H1 (cell line): ENCODE measurements around the gene HLA-DOB. TPM values are rescaled to one million over a fixed set of nuclear protein-coding genes. Genes with fewer than 3 reads are reported as not detected.

Source experiments
- CTCF ChIA-PET: fragments of 300-600 bp; sonication (Branson Sonifier 250); formaldehyde crosslinking; loops from one replicate; lab custom pipeline; 2021; ENCODE audit not compliant: partially characterized antibody; lab: Charles Lee
- POLR2A ChIA-PET: fragments of 300-600 bp; sonication (Branson Sonifier 250); formaldehyde crosslinking; loops from one replicate; lab custom pipeline; 2021; ENCODE audit warnings: inconsistent platforms; ENCODE audit not compliant: partially characterized antibody; lab: Charles Lee
- DNase-seq, 2 experiments: peaks; one replicate each; pipeline versions ENCODE4 v3.0.0 to v3.0.0-alpha.2; 2010 to 2022; ENCODE audit warnings: low spot score in 2 of 2, low read depth in 1 of 2, mixed read lengths in 1 of 2
- FAIRE-seq: peaks from 2 replicates; lab custom pipeline; 2011; peaks lifted over from hg19 to GRCh38; lab: Jason Lieb, UNC
- H2AFZ ChIP-seq: 2 replicates; pipeline ENCODE4 v1.8.1; 2012; ENCODE audit warnings: low read length, inconsistent platforms
- H2AK5ac ChIP-seq: 2 replicates; pipeline ENCODE4 v1.6.1; 2013; ENCODE audit warnings: low read depth, low read length
- H2BK120ac ChIP-seq: replicated peaks from 2 replicates; pipeline ENCODE3; 2013; ENCODE audit warnings: low read depth, low read length, inconsistent platforms
- H2BK12ac ChIP-seq: 2 replicates; pipeline ENCODE4 v1.6.1; 2013; ENCODE audit warnings: low read depth, low read length
- H2BK15ac ChIP-seq: 2 replicates; pipeline ENCODE4 v1.6.1; 2013; ENCODE audit warnings: low read length
- H2BK20ac ChIP-seq: 2 replicates; pipeline ENCODE4 v1.6.1; 2013; ENCODE audit warnings: low read length
- H2BK5ac ChIP-seq: 2 replicates; pipeline ENCODE4 v1.6.1; 2013; ENCODE audit warnings: low read depth, low read length
- H3K14ac ChIP-seq: 2 replicates; pipeline ENCODE4 v1.6.1; 2013; ENCODE audit warnings: inconsistent platforms; ENCODE audit not compliant: insufficient read length
- H3K18ac ChIP-seq: 2 replicates; pipeline ENCODE4 v1.6.1; 2013; ENCODE audit warnings: low read length; ENCODE audit errors: extremely low read depth
- H3K23ac ChIP-seq: 2 replicates; pipeline ENCODE4 v1.6.1; 2013; ENCODE audit warnings: inconsistent platforms; ENCODE audit not compliant: insufficient read length
- H3K23me2 ChIP-seq: 2 replicates; pipeline ENCODE4 v1.6.1; 2013; ENCODE audit warnings: low read depth, low read length
- H3K27ac ChIP-seq: 2 replicates; pipeline ENCODE4 v1.6.1; 2011; ENCODE audit warnings: low read depth, low read length, inconsistent platforms
- H3K27me3 ChIP-seq, 4 experiments: replicated peaks in 1 of 4; 1 replicate in 1 of 4; 2 replicates in 3 of 4; pipeline versions ENCODE4 v1.6.1 to v1.8.1; 2011 to 2013; ENCODE audit warnings: low read length in 3 of 4, mild to moderate bottlenecking in 3 of 4, inconsistent platforms in 2 of 4, mixed read lengths in 2 of 4, moderate library complexity in 1 of 4; ENCODE audit not compliant: control insufficient read depth in 3 of 4, insufficient read depth in 3 of 4; ENCODE audit errors: extremely low read depth in 1 of 4
- H3K36me3 ChIP-seq, 4 experiments: 2 replicates each; pipeline versions ENCODE4 v1.6.1 to v1.8.1; 2011 to 2013; ENCODE audit warnings: mild to moderate bottlenecking in 4 of 4, low read length in 3 of 4, moderate library complexity in 2 of 4, control low read depth in 1 of 4, inconsistent platforms in 1 of 4; ENCODE audit not compliant: insufficient read depth in 4 of 4, control insufficient read depth in 2 of 4
- H3K4ac ChIP-seq: replicated peaks from 2 replicates; pipeline ENCODE3; 2013; ENCODE audit warnings: low read length, low read depth, mixed read lengths, inconsistent platforms; ENCODE audit not compliant: insufficient read length
- H3K4me1 ChIP-seq, 4 experiments: replicated peaks in 1 of 4; 1 replicate in 1 of 4; 2 replicates in 3 of 4; pipeline versions ENCODE4 v1.6.1 to v1.8.1; 2011 to 2013; ENCODE audit warnings: low read length in 3 of 4, inconsistent platforms in 2 of 4, mixed read lengths in 1 of 4; ENCODE audit not compliant: insufficient read depth in 4 of 4, control insufficient read depth in 3 of 4
- H3K4me2 ChIP-seq, 2 experiments: 2 replicates each; pipeline versions ENCODE4 v1.6.1 to v1.8.1; 2011 to 2013; ENCODE audit warnings: low read depth in 2 of 2, low read length in 2 of 2, control low read depth in 1 of 2, inconsistent platforms in 1 of 2, mild to moderate bottlenecking in 1 of 2; ENCODE audit not compliant: insufficient read depth in 1 of 2
- H3K4me3 ChIP-seq, 4 experiments: fragments of 200-600, 300-600 bp in 1 of 4; sonication (generic), shearing (Covaris generic), sonication (Bioruptor Twin) in 1 of 4; 2 replicates each; pipeline versions ENCODE4 v1.5.1 to v1.8.1; 2011 to 2016; ENCODE audit warnings: low read length in 4 of 4, low read depth in 3 of 4, control low read depth in 2 of 4, inconsistent platforms in 2 of 4, mild to moderate bottlenecking in 2 of 4, mixed read lengths in 1 of 4, moderate library complexity in 1 of 4; ENCODE audit not compliant: insufficient read depth in 2 of 4; ENCODE audit errors: extremely low read depth in 1 of 4
- H3K56ac ChIP-seq: replicated peaks from 2 replicates; pipeline ENCODE3; 2013; ENCODE audit warnings: low read depth, mild to moderate bottlenecking, mixed read lengths, low read length, inconsistent platforms; ENCODE audit not compliant: insufficient read length
- H3K79me1 ChIP-seq: 2 replicates; pipeline ENCODE4 v1.6.1; 2013; ENCODE audit warnings: low read depth, low read length, control low read depth
- H3K79me2 ChIP-seq, 2 experiments: 2 replicates each; pipeline versions ENCODE4 v1.6.1 to v1.8.1; 2012 to 2013; ENCODE audit warnings: low read length in 2 of 2, mild to moderate bottlenecking in 2 of 2, inconsistent platforms in 1 of 2; ENCODE audit not compliant: insufficient read depth in 2 of 2, control insufficient read depth in 1 of 2
- H3K9ac ChIP-seq, 4 experiments: replicated peaks in 1 of 4; 1 replicate in 1 of 4; 2 replicates in 3 of 4; pipeline versions ENCODE4 v1.6.1 to v1.8.1; 2011 to 2013; ENCODE audit warnings: low read depth in 3 of 4, low read length in 3 of 4, control low read depth in 2 of 4, mild to moderate bottlenecking in 2 of 4, moderate library complexity in 2 of 4, inconsistent platforms in 1 of 4; ENCODE audit errors: extremely low read depth in 1 of 4
- H3K9me3 ChIP-seq, 2 experiments: 2 replicates each; pipeline versions ENCODE4 v1.6.1 to v1.8.1; 2012 to 2013; ENCODE audit warnings: mild to moderate bottlenecking in 2 of 2, moderate library complexity in 2 of 2, control low read depth in 1 of 2, inconsistent platforms in 1 of 2, low read depth in 1 of 2, low read length in 1 of 2, mixed read lengths in 1 of 2; ENCODE audit not compliant: insufficient read depth in 2 of 2
- H4K20me1 ChIP-seq, 2 experiments: replicated peaks in 1 of 2; 2 replicates each; pipeline versions ENCODE3 to v1.8.1; 2011 to 2013; ENCODE audit warnings: inconsistent platforms in 2 of 2, low read length in 2 of 2, mild to moderate bottlenecking in 1 of 2; ENCODE audit not compliant: insufficient read depth in 2 of 2, control insufficient read depth in 1 of 2
- H4K5ac ChIP-seq: 2 replicates; pipeline ENCODE4 v1.6.1; 2013; ENCODE audit warnings: low read length, low read depth, mixed read lengths, inconsistent platforms; ENCODE audit not compliant: insufficient read length
- H4K8ac ChIP-seq: 2 replicates; pipeline ENCODE4 v1.8.0; 2013; ENCODE audit warnings: mild to moderate bottlenecking, moderate library complexity, low read length, inconsistent platforms; ENCODE audit not compliant: insufficient read depth; ENCODE audit errors: extremely low read depth
- H4K91ac ChIP-seq: replicated peaks from 2 replicates; pipeline ENCODE3; 2013; ENCODE audit warnings: low read length, mixed read lengths, inconsistent platforms; ENCODE audit not compliant: insufficient read length
- POLR2AphosphoS5 ChIP-seq: IDR thresholded peaks from 2 replicates; pipeline ENCODE4 v1.6.1; 2011; ENCODE audit warnings: low read depth, low read length
- POU5F1 ChIP-seq: IDR thresholded peaks from 2 replicates; pipeline ENCODE4 v1.6.1; 2011; ENCODE audit warnings: low read depth, mild to moderate bottlenecking, low read length, moderate library complexity
- SP1 ChIP-seq: IDR thresholded peaks from 2 replicates; pipeline ENCODE4 v1.6.1; 2011; ENCODE audit warnings: low read depth, low read length
- TCF12 ChIP-seq: IDR thresholded peaks from 2 replicates; pipeline ENCODE4 v1.6.1; 2011; ENCODE audit warnings: low read depth, mild to moderate bottlenecking, low read length
- WGBS, 2 experiments: shearing (Covaris generic) in 1 of 2; methylation state at CpG; one replicate each; pipeline versions ENCODE4 v1.1.6 to v1.1.7; 2013 to 2015; ENCODE audit warnings: low lambda C conversion rate in 2 of 2, mixed read lengths in 2 of 2, inconsistent platforms in 1 of 2, low coverage in 1 of 2, missing lambda C conversion rate in 1 of 2; ENCODE audit not compliant: insufficient replicate concordance in 2 of 2, insufficient coverage in 1 of 2, insufficient read length in 1 of 2; ENCODE audit errors: extremely low coverage in 1 of 2, missing lambda C conversion rate in 1 of 2; 5-methylcytosine and 5-hydroxymethylcytosine counted together
- polyA plus RNA-seq, 7 experiments: library from polyadenylated mRNA; depleted of rRNA in 3 of 7; stranded (reverse) in 5 of 7; unstranded in 2 of 7; fragments of >200 nt in 5 of 7; fragments of 200-250 nt in 2 of 7; gene quantifications; 1 replicate in 5 of 7; 2 replicates in 1 of 7; 4 replicates in 1 of 7; pipeline versions ENCODE4 v1.2.1 to v1.2.3, GENCODE V29; 2011 to 2013; ENCODE audit warnings: missing spikeins in 2 of 7, mixed read lengths in 2 of 7
- total RNA-seq: library from RNA; stranded (reverse); fragmentation: NEBNext Ultra II Directional; extraction: Animal tissue kit (Norgen Biotek cat#: 25700); gene quantifications from 2 replicates; pipeline ENCODE4 v1.2.1, GENCODE V29; 2021

HLA-DOB gene
- total and polyA plus RNA-seq, 2 of the 8 experiments (the other 6 are each of a cell fraction or from before 2014, with no cell fraction given) = 0.35 TPM; not detected in 1

DNA sequence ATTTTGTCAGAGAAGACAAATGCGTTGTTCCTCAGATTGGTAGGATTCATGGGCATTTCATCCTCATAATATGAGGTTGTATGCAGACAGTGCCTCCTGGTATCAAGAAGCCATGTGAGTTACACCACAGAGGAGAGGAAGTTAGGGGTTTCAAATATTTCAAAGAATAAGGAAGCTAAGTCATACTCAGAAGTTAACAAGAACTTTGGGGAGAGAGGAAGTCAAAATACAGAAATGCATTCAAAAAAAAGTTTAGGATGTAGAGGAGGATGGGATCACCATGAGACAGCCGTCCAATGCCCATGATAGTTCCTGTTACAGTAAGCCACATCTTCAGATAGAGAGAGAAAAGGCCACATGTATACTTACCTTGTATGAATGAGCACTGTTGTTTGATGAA, 22.3 kb downstream of the HLA-DOB start:
- FAIRE-seq = no peak

More for the DNA sequence above, 22.3 kb downstream of the HLA-DOB start:
- no peak overlapping the region for H3K18ac ChIP-seq
- H2BK15ac ChIP-seq = no peak overlapping the region
- H3K14ac ChIP-seq = no peak overlapping the region
- H4K8ac ChIP-seq = no peak overlapping the region
- no peaks in the 10 kb centered on the region for H3K23me2 ChIP-seq
- no peak overlapping the region for H2BK120ac ChIP-seq
- WGBS, 2 experiments = 85% methylated on average over 2 of the region's 2 CpGs; no CpG with 5 or more reads in 1 of the 2 experiments
- H3K4me3 ChIP-seq = no peak overlapping the region
- peaks cover 4 to 6% of the 10 kb centered on the region in 2 experiments; a peak in 1 of 4 replicates for H3K9me3 ChIP-seq
- TF ChIP-seq SP1 (no peak), POLR2AphosphoS5 (no peak), TCF12 (no peak), POU5F1 (no peak)
- no peak overlapping the region for H3K9ac ChIP-seq
- no peak overlapping the region for H4K91ac ChIP-seq
- no peak overlapping the region for H2AK5ac ChIP-seq
- POLR2A ChIA-PET = no interaction called here
- CTCF ChIA-PET = interaction anchor here (0.6 to 1.7 kb wide), 9 partner anchors 9 to 554 kb away, joined by 3 to 4 read pairs (median 4); no protein-coding TSS in a partner anchor
- no peak for DNase-seq
- no peak overlapping the region for H2BK20ac ChIP-seq
- H4K20me1 ChIP-seq = no peaks in the 10 kb centered on the region
- H3K4me2 ChIP-seq = no peak overlapping the region
- no peak overlapping the region for H3K4ac ChIP-seq
- H2BK12ac ChIP-seq = no peak overlapping the region
- H4K5ac ChIP-seq = no peak overlapping the region
- peaks cover 0 to 1% (median 0%) of the 10 kb centered on the region in 4 experiments; a peak in 1 of 7 replicates for H3K27me3 ChIP-seq
- no peaks in the 10 kb centered on the region for H3K79me2 ChIP-seq
- no peak overlapping the region for H2BK5ac ChIP-seq
- no peak overlapping the region for H3K27ac ChIP-seq
- H3K79me1 ChIP-seq = no peaks in the 10 kb centered on the region
- H3K36me3 ChIP-seq = no peaks in the 10 kb centered on the region
- H3K56ac ChIP-seq = no peak overlapping the region
- peaks cover 0 to 3% (median 0%) of the 10 kb centered on the region in 4 experiments; a peak in 2 of 7 replicates for H3K4me1 ChIP-seq
- H2AFZ ChIP-seq = no peak overlapping the region
- no peak overlapping the region for H3K23ac ChIP-seq
